K562 (cell line): ENCODE results near the gene PPP1R9A. TPM values are rescaled to one million over a fixed set of nuclear protein-coding genes. Genes with fewer than 3 reads are reported as not detected.

Source experiments
- ATAC-seq: fragments of 200-7000 bp; cut with Tn5 transposase; 3 replicates; pipeline ENCODE4 v1.9.1; 2020; ENCODE audit warnings: moderate library complexity
- BruUV-seq: library from RNA; stranded (reverse); fragments of 400-500 nt; replicated peaks from 2 replicates; lab custom pipeline; 2021; lab: Mats Ljungman, UMichigan
- CTCF ChIA-PET: fragments of 300-600 bp; formaldehyde crosslinking; extraction: SDS; loops from one replicate; lab custom pipeline; 2021; ENCODE audit warnings: low intra/inter-chr PET ratio; lab: Yijun Ruan, JAX
- POLR2A ChIA-PET: fragments of 300-600, 350-650 bp; sonication (Branson Sonifier 250); formaldehyde crosslinking; extraction: SDS; loops from one replicate; lab custom pipeline; 2021; ENCODE audit warnings: antibody characterized with exemption, inconsistent platforms; lab: Yijun Ruan, JAX
- DNase-seq, 4 experiments: peaks; one replicate each; pipeline versions ENCODE4 v3.0.0 to v3.0.0-alpha.2; 2011 to 2018; ENCODE audit warnings: low spot score in 3 of 4, mixed read lengths in 3 of 4; ENCODE audit errors: extremely low read depth in 1 of 4
- FAIRE-seq: peaks from 2 replicates; lab custom pipeline; 2011; peaks lifted over from hg19 to GRCh38; lab: Jason Lieb, UNC
- H2AFZ ChIP-seq: 2 replicates; pipeline ENCODE4 v1.6.0; 2011; ENCODE audit warnings: low read depth, low read length, control low read depth, inconsistent platforms
- H3K27ac ChIP-seq: fragments of 200-600 bp; 3 replicates; pipeline ENCODE4 v1.8.0; 2011; ENCODE audit warnings: low read depth, mild to moderate bottlenecking, control low read depth, inconsistent platforms, low read length, moderate library complexity, mixed read lengths; ENCODE audit errors: extremely low read depth
- H3K27me3 ChIP-seq, 2 experiments: fragments of 300-600 bp in 1 of 2; 2 replicates in 1 of 2; 3 replicates in 1 of 2; pipeline versions ENCODE4 v1.6.0 to v1.8.0; 2011; ENCODE audit warnings: inconsistent platforms in 2 of 2, low read length in 2 of 2, mild to moderate bottlenecking in 1 of 2, mixed read lengths in 1 of 2, moderate library complexity in 1 of 2; ENCODE audit not compliant: control insufficient read depth in 2 of 2, insufficient read depth in 2 of 2
- H3K36me3 ChIP-seq: fragments of 300-600 bp; 3 replicates; pipeline ENCODE4 v1.8.0; 2011; ENCODE audit warnings: mild to moderate bottlenecking, low read length, inconsistent platforms; ENCODE audit not compliant: control insufficient read depth, insufficient read depth
- H3K4me1 ChIP-seq, 2 experiments: fragments of 200-600 bp in 1 of 2; replicated peaks in 1 of 2; 2 replicates in 1 of 2; 3 replicates in 1 of 2; pipeline versions ENCODE4 v1.5.1 to v1.8.0; 2011; ENCODE audit warnings: inconsistent platforms in 2 of 2, low read length in 2 of 2, mild to moderate bottlenecking in 1 of 2, mixed read lengths in 1 of 2, moderate library complexity in 1 of 2; ENCODE audit not compliant: control insufficient read depth in 2 of 2, insufficient read depth in 2 of 2
- H3K4me2 ChIP-seq: 2 replicates; pipeline ENCODE4 v1.6.1; 2011; ENCODE audit warnings: low read length, control low read depth, inconsistent platforms, mixed read lengths; ENCODE audit not compliant: insufficient read depth
- H3K4me3 ChIP-seq: fragments of 200-600 bp; sonication (generic), shearing (Covaris generic); 2 replicates; pipeline ENCODE4 v1.5.1; 2016; ENCODE audit warnings: control low read depth, inconsistent platforms
- H3K79me2 ChIP-seq: fragments of 200-600 bp; 3 replicates; pipeline ENCODE4 v1.8.0; 2011; ENCODE audit warnings: low read length, inconsistent platforms; ENCODE audit not compliant: control insufficient read depth, insufficient read depth
- H3K9ac ChIP-seq, 2 experiments: 2 replicates each; pipeline versions ENCODE4 v1.6.0 to v1.6.1; 2011; ENCODE audit warnings: low read depth in 2 of 2, low read length in 2 of 2, control low read depth in 1 of 2, inconsistent platforms in 1 of 2, mild to moderate bottlenecking in 1 of 2, mixed read lengths in 1 of 2; ENCODE audit not compliant: insufficient read depth in 1 of 2
- H3K9me1 ChIP-seq: one replicate; pipeline ENCODE4 v1.6.0; 2011; ENCODE audit warnings: inconsistent platforms, mild to moderate bottlenecking, low read length, moderate library complexity; ENCODE audit not compliant: control insufficient read depth, insufficient read depth
- H3K9me3 ChIP-seq: replicated peaks from 2 replicates; pipeline ENCODE4 v1.5.1; 2011; ENCODE audit warnings: low read depth, low read length, inconsistent platforms; ENCODE audit not compliant: control insufficient read depth, insufficient read depth
- H4K20me1 ChIP-seq: replicated peaks from 2 replicates; pipeline ENCODE4 v1.6.1; 2011; ENCODE audit warnings: low read length, inconsistent platforms, mixed read lengths; ENCODE audit not compliant: control insufficient read depth, insufficient read depth
- ESRRA ChIP-seq: fragments of 450-650 bp; IDR thresholded peaks from 2 replicates; pipeline ENCODE4 v1.6.1; 2014; ENCODE audit warnings: low read depth, mild to moderate bottlenecking, moderate library complexity, borderline replicate concordance
- NCOA2 ChIP-seq, 2 experiments: fragments of 450-650 bp; IDR thresholded peaks; 2 replicates each; pipeline ENCODE4 v1.6.1; 2018; ENCODE audit warnings: mild to moderate bottlenecking in 2 of 2, moderate library complexity in 1 of 2; ENCODE audit not compliant: partially characterized antibody in 2 of 2
- NR2C1 ChIP-seq, 2 experiments: fragments of 450-650 bp; IDR thresholded peaks; 2 replicates each; pipeline ENCODE4 v1.6.1; 2017; ENCODE audit warnings: mild to moderate bottlenecking in 2 of 2, antibody characterized with exemption in 1 of 2, inconsistent platforms in 1 of 2, missing compliant biosample characterization in 1 of 2, missing genetic modification characterization in 1 of 2
- NUFIP1 ChIP-seq: fragments of 450-650 bp; IDR thresholded peaks from 2 replicates; pipeline ENCODE4 v1.6.1; 2018; ENCODE audit not compliant: partially characterized antibody
- RBM15 ChIP-seq: fragments of 200-400 bp; formaldehyde crosslinking; IDR thresholded peaks from 2 replicates; pipeline ENCODE4 v1.6.1; 2018; ENCODE audit warnings: mild to moderate bottlenecking, low read length, moderate library complexity; ENCODE audit not compliant: insufficient read depth
- RFX5 ChIP-seq: IDR thresholded peaks from 2 replicates; pipeline ENCODE4 v1.6.1; 2011; ENCODE audit warnings: low read depth, mild to moderate bottlenecking, improper control_type of control experiment, low read length
- SMAD2 ChIP-seq: fragments of 150-350 bp; IDR thresholded peaks from 2 replicates; pipeline ENCODE4 v1.6.1; 2014; ENCODE audit warnings: low read depth, mild to moderate bottlenecking, low read length
- SNIP1 ChIP-seq: fragments of 450-650 bp; IDR thresholded peaks from 2 replicates; pipeline ENCODE4 v1.7.1; 2017; ENCODE audit warnings: low read depth, mild to moderate bottlenecking
- SRSF9 ChIP-seq: fragments of 200-400 bp; formaldehyde crosslinking; IDR thresholded peaks from 2 replicates; pipeline ENCODE4 v1.6.1; 2017; ENCODE audit warnings: low read depth, low read length, borderline replicate concordance
- TBP ChIP-seq: optimal IDR thresholded peaks from 2 replicates; pipeline ENCODE3; 2011; ENCODE audit warnings: low read depth, low read length, improper control_type of control experiment
- TCFL5 ChIP-seq: fragments of 250-450 bp; sonication (Bioruptor Pico); conservative IDR thresholded peaks from 2 replicates; pipeline ENCODE4 v1.6.1; 2021; ENCODE audit warnings: mild to moderate bottlenecking, moderate library complexity, matching md5 sums
- WGBS: fragments of 100-300 bp; shearing (Covaris generic); methylation state at CpG from one replicate; pipeline ENCODE4 v1.1.6; 2016; ENCODE audit warnings: low coverage, mixed read lengths; ENCODE audit not compliant: insufficient coverage; ENCODE audit errors: missing lambda C conversion rate; 5-methylcytosine and 5-hydroxymethylcytosine counted together
- in situ Hi-C: fragments of 300-500 bp; cut with MboI; formaldehyde crosslinking; loops from 4 replicates; pipeline ENCODE4 v1.15.0; 2018; ENCODE audit warnings: inconsistent platforms, mixed read lengths
- intact Hi-C: fragments of 100-400 bp; cut with micrococcal nuclease; formaldehyde crosslinking; loops from 2 replicates; pipeline ENCODE4 v1.14.2; 2022
- polyA plus RNA-seq, 8 experiments: library from polyadenylated mRNA; depleted of rRNA in 4 of 8; stranded (reverse) in 5 of 8; unstranded in 3 of 8; fragments of >200 nt; fragmentation: Nextera tagmentation in 2 of 8; fragmentation: Illumina TruSeq in 1 of 8; extraction: Ambion mirVana in 2 of 8; extraction: Trizol in 1 of 8; gene quantifications; 2 replicates each; pipeline versions ENCODE4 v1.2.1 to v1.2.3, GENCODE V29; 2011 to 2014; ENCODE audit warnings: inconsistent platforms in 1 of 8, missing spikeins in 1 of 8
- total RNA-seq, 7 experiments: library from RNA; depleted of rRNA in 6 of 7; stranded (reverse); fragments of >200 nt in 6 of 7; fragmentation: Illumina TruSeq in 2 of 7; extraction: Trizol in 2 of 7; gene quantifications; 2 replicates each; pipeline versions ENCODE4 v1.2.1 to v1.2.3, GENCODE V29; 2011 to 2021; ENCODE audit warnings: low replicate concordance in 1 of 7
- TF ChIP-seq, protein P1 (sequence below), 2 experiments: fragments of 450-650 bp; formaldehyde crosslinking in 1 of 2; IDR thresholded peaks; 2 replicates each; pipeline versions ENCODE4 v1.4.0 to v1.6.1; 2014 to 2020; ENCODE audit warnings: mild to moderate bottlenecking in 2 of 2, borderline replicate concordance in 1 of 2, low read depth in 1 of 2
- TF ChIP-seq, protein P2 (sequence below): fragments of 200-800 bp; sonication (Bioruptor generic); IDR thresholded peaks from 2 replicates; pipeline ENCODE4 v1.6.1; 2017; ENCODE audit warnings: missing genetic modification characterization, missing compliant biosample characterization

The PPP1R9A gene
- total and polyA plus RNA-seq, 9 of the 15 experiments (the other 6 are each of a cell fraction or from before 2014, with no cell fraction given), result 0.24 TPM; not detected in 8

DNA sequence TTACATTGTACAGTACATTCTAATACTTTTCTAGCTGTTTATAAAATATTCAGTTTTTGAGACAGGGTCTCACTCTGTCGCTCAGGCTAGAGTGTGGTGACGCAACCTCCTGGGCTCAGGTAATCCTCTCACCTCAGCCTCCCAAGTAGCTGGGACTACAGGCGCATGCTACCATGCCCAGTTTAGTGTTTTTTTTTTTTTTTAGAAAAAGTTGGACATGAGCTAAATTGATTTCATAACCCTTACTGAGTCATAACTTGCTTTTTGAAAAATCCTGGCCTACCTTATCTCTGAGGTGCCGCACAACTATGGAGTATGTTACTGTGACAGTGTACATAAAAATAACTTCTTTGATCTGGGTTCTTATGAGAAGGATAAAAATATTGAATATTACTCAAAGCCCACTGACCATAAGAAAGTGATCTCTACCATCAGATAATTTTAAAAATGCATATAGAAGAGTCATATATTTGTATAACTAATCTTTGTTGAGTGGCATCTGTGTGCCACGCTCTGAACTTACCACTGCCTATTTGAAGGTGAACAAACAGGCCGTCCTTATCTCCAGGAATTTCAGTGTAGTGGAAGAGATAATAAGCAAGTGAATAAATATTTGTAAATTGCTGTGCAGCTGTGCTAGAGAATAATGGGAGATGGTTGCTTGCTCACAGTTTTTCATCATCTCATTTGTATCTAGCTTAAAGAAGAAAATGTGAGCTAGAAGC, 73.2 kb downstream of the PPP1R9A start:
- Histone ChIP-seq H3K9me1 (no peaks in the 10 kb centered on the region), H3K4me1 (no peaks in the 10 kb centered on the region), H3K4me2 (no peak overlapping the region), H3K79me2 (no peaks in the 10 kb centered on the region), H2AFZ (no peak overlapping the region), H3K4me3 (no peak overlapping the region), H3K27ac (no peak overlapping the region), H4K20me1 (no peaks in the 10 kb centered on the region), H3K36me3 (no peaks in the 10 kb centered on the region), H3K9ac (no peak overlapping the region), H3K27me3 (no peaks in the 10 kb centered on the region), H3K9me3 (no peaks in the 10 kb centered on the region)
- ChIA-PET POLR2A (no interaction called here), CTCF (no interaction called here)
- in situ Hi-C loops (no loop called here), intact Hi-C loops (no loop called here)
- WGBS, result 5% methylated on average over 6 of the region's 6 CpGs
- DNase-seq (no peak), ATAC-seq (no peak), FAIRE-seq (no peak)
- no TSS peak for BruUV-seq
- TF ChIP-seq, protein P1, sequence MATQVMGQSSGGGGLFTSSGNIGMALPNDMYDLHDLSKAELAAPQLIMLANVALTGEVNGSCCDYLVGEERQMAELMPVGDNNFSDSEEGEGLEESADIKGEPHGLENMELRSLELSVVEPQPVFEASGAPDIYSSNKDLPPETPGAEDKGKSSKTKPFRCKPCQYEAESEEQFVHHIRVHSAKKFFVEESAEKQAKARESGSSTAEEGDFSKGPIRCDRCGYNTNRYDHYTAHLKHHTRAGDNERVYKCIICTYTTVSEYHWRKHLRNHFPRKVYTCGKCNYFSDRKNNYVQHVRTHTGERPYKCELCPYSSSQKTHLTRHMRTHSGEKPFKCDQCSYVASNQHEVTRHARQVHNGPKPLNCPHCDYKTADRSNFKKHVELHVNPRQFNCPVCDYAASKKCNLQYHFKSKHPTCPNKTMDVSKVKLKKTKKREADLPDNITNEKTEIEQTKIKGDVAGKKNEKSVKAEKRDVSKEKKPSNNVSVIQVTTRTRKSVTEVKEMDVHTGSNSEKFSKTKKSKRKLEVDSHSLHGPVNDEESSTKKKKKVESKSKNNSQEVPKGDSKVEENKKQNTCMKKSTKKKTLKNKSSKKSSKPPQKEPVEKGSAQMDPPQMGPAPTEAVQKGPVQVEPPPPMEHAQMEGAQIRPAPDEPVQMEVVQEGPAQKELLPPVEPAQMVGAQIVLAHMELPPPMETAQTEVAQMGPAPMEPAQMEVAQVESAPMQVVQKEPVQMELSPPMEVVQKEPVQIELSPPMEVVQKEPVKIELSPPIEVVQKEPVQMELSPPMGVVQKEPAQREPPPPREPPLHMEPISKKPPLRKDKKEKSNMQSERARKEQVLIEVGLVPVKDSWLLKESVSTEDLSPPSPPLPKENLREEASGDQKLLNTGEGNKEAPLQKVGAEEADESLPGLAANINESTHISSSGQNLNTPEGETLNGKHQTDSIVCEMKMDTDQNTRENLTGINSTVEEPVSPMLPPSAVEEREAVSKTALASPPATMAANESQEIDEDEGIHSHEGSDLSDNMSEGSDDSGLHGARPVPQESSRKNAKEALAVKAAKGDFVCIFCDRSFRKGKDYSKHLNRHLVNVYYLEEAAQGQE (IDR thresholded peaks at IDR 0.05; ENCODE audit: borderline replicate concordance), result no peak
- TF ChIP-seq, protein P1 (CRISPR knock-in tag; IDR thresholded peaks at IDR 0.05; ENCODE audit: low read depth), result no peak
- no peak for TF ChIP-seq NR2C1 (IDR thresholded peaks at IDR 0.05)
- no peak for TF ChIP-seq NR2C1 (tag; IDR thresholded peaks at IDR 0.05)
- no peak for TF ChIP-seq RBM15
- no peak for TF ChIP-seq SNIP1
- TF ChIP-seq TBP, result no peak
- no peak for TF ChIP-seq NUFIP1
- no peak for TF ChIP-seq TCFL5 (CRISPR knock-in tag)
- no peak for TF ChIP-seq ESRRA
- TF ChIP-seq SRSF9, result no peak
- TF ChIP-seq SMAD2, result no peak
- TF ChIP-seq, protein P2, sequence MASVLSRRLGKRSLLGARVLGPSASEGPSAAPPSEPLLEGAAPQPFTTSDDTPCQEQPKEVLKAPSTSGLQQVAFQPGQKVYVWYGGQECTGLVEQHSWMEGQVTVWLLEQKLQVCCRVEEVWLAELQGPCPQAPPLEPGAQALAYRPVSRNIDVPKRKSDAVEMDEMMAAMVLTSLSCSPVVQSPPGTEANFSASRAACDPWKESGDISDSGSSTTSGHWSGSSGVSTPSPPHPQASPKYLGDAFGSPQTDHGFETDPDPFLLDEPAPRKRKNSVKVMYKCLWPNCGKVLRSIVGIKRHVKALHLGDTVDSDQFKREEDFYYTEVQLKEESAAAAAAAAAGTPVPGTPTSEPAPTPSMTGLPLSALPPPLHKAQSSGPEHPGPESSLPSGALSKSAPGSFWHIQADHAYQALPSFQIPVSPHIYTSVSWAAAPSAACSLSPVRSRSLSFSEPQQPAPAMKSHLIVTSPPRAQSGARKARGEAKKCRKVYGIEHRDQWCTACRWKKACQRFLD (CRISPR knock-in tag), result no peak
- no peak for TF ChIP-seq NCOA2 (IDR thresholded peaks at IDR 0.05; ENCODE audit: partially characterized antibody in 2 of 2)
- TF ChIP-seq RFX5, result no peak
